HepG2 (cell line): ENCODE data around the gene TLK1. TPM values are rescaled to one million over a fixed set of nuclear protein-coding genes. Genes with fewer than 3 reads are reported as not detected.

Experiments used
- ATAC-seq: fragments of 200-7000 bp; cut with Tn5 transposase; 3 replicates; pipeline ENCODE4 v1.9.1; 2020; ENCODE audit warnings: mild to moderate bottlenecking, moderate library complexity
- BruUV-seq: library from RNA; stranded (reverse); fragments of 400-500 nt; replicated peaks from 2 replicates; lab custom pipeline; 2021; lab: Mats Ljungman, UMichigan
- CTCF ChIA-PET: fragments of 300-600 bp; formaldehyde crosslinking; extraction: SDS; loops from one replicate; lab custom pipeline; 2021; ENCODE audit warnings: low total read pairs, inconsistent platforms, low intra/inter-chr PET ratio; lab: Yijun Ruan, JAX
- POLR2A ChIA-PET: fragments of 350-600 bp; sonication (Branson Sonifier 250); formaldehyde crosslinking; loops from one replicate; lab custom pipeline; 2020; ENCODE audit warnings: antibody characterized with exemption, inconsistent platforms; lab: Yijun Ruan, JAX
- DNase-seq: peaks from one replicate; pipeline ENCODE4 v3.0.0-alpha.2; 2015; ENCODE audit warnings: low spot score
- FAIRE-seq: peaks from 3 replicates; lab custom pipeline; 2011; peaks lifted over from hg19 to GRCh38; lab: Jason Lieb, UNC
- H2AFZ ChIP-seq: one replicate; pipeline ENCODE4 v1.6.1; 2011; ENCODE audit warnings: low read length, inconsistent platforms
- H3K27ac ChIP-seq: fragments of 300-600 bp; 3 replicates; pipeline ENCODE4 v1.8.0; 2011; ENCODE audit warnings: mixed run types, mild to moderate bottlenecking, mixed read lengths, low read length, inconsistent platforms; ENCODE audit not compliant: insufficient read depth; ENCODE audit errors: extremely low read length
- H3K27me3 ChIP-seq, 2 experiments: fragments of 200-600 bp in 1 of 2; 2 replicates in 1 of 2; 3 replicates in 1 of 2; pipeline versions ENCODE4 v1.6.0 to v1.8.0; 2011; ENCODE audit warnings: low read length in 2 of 2, mild to moderate bottlenecking in 2 of 2, moderate library complexity in 2 of 2, inconsistent platforms in 1 of 2; ENCODE audit not compliant: insufficient read depth in 2 of 2, control insufficient read depth in 1 of 2
- H3K36me3 ChIP-seq, 2 experiments: fragments of 200-600 bp in 1 of 2; replicated peaks in 1 of 2; 2 replicates in 1 of 2; 3 replicates in 1 of 2; pipeline versions ENCODE4 v1.5.1 to v1.8.0; 2011; ENCODE audit warnings: low read length in 2 of 2, inconsistent platforms in 1 of 2; ENCODE audit not compliant: insufficient read depth in 2 of 2, control insufficient read depth in 1 of 2
- H3K4me1 ChIP-seq: 2 replicates; pipeline ENCODE4 v1.5.1; 2012; ENCODE audit warnings: low read length, inconsistent platforms; ENCODE audit not compliant: insufficient read depth
- H3K4me2 ChIP-seq: 2 replicates; pipeline ENCODE4 v1.6.0; 2011; ENCODE audit warnings: low read depth, low read length, inconsistent platforms
- H3K4me3 ChIP-seq, 3 experiments: fragments of 200-600 bp in 1 of 3; sonication (generic), shearing (Covaris generic) in 1 of 3; replicated peaks in 1 of 3; 2 replicates each; pipeline ENCODE4 v1.5.1; 2011 to 2016; ENCODE audit warnings: low read length in 3 of 3, inconsistent platforms in 2 of 3, low read depth in 2 of 3, mild to moderate bottlenecking in 2 of 3, control low read depth in 1 of 3, mixed read lengths in 1 of 3; ENCODE audit not compliant: insufficient read depth in 1 of 3
- H3K79me2 ChIP-seq: one replicate; pipeline ENCODE4 v1.6.1; 2011; ENCODE audit warnings: low read length, inconsistent platforms; ENCODE audit not compliant: insufficient read depth
- H3K9ac ChIP-seq: 2 replicates; pipeline ENCODE4 v1.6.0; 2011; ENCODE audit warnings: mild to moderate bottlenecking, low read depth, low read length, inconsistent platforms; ENCODE audit not compliant: insufficient read depth
- H3K9me3 ChIP-seq: 2 replicates; pipeline ENCODE4 v1.5.1; 2012; ENCODE audit warnings: mild to moderate bottlenecking, low read length
- H4K20me1 ChIP-seq: 2 replicates; pipeline ENCODE4 v1.6.0; 2011; ENCODE audit warnings: inconsistent platforms, mild to moderate bottlenecking, low read length, moderate library complexity; ENCODE audit not compliant: insufficient read depth
- FOXM1 ChIP-seq: sonication (generic); formaldehyde crosslinking; IDR thresholded peaks from 2 replicates; pipeline ENCODE4 v1.5.0; 2020; ENCODE audit warnings: missing genetic modification reagents
- LCORL ChIP-seq, 2 experiments: fragments of 450-650 bp in 1 of 2; sonication (generic) in 1 of 2; formaldehyde crosslinking in 1 of 2; IDR thresholded peaks; 2 replicates each; pipeline versions ENCODE4 v1.5.0 to v1.6.1; 2017 to 2020; ENCODE audit warnings: antibody characterized with exemption in 1 of 2, missing genetic modification reagents in 1 of 2
- ONECUT2 ChIP-seq: sonication (generic); formaldehyde crosslinking; IDR thresholded peaks from 2 replicates; pipeline ENCODE4 v1.4.0; 2020; ENCODE audit warnings: missing genetic modification reagents
- PHF20 ChIP-seq: sonication (generic); formaldehyde crosslinking; IDR thresholded peaks from 2 replicates; pipeline ENCODE4 v1.5.0; 2020; ENCODE audit warnings: mild to moderate bottlenecking, missing genetic modification reagents
- SIN3A ChIP-seq: IDR thresholded peaks from 2 replicates; pipeline ENCODE4 v1.6.1; 2011; ENCODE audit warnings: low read depth, mild to moderate bottlenecking, control low read depth, low read length, borderline replicate concordance
- SOX13 ChIP-seq, 3 experiments: fragments of 450-650 bp in 1 of 3; sonication (generic) in 1 of 3; formaldehyde crosslinking in 1 of 3; IDR thresholded peaks in 2 of 3; conservative IDR thresholded peaks in 1 of 3; 2 replicates each; pipeline versions ENCODE4 v1.5.0 to v1.6.1; 2016 to 2020; ENCODE audit warnings: antibody characterized with exemption in 1 of 3, mild to moderate bottlenecking in 1 of 3, missing compliant biosample characterization in 1 of 3, missing genetic modification reagents in 1 of 3, moderate library complexity in 1 of 3
- ZNF160 ChIP-seq: sonication (generic); formaldehyde crosslinking; IDR thresholded peaks from 2 replicates; pipeline ENCODE4 v1.8.0; 2022; ENCODE audit warnings: mild to moderate bottlenecking, inconsistent platforms, missing genetic modification reagents
- ZNF292 ChIP-seq: sonication (generic); formaldehyde crosslinking; IDR thresholded peaks from 2 replicates; pipeline ENCODE4 v1.8.1; 2022; ENCODE audit warnings: mild to moderate bottlenecking, low read depth, missing genetic modification reagents, borderline replicate concordance
- ZNF326 ChIP-seq: sonication (generic); formaldehyde crosslinking; IDR thresholded peaks from 2 replicates; pipeline ENCODE4 v1.4.0; 2020; ENCODE audit warnings: missing genetic modification reagents, borderline replicate concordance
- ZNF562 ChIP-seq: sonication (generic); formaldehyde crosslinking; IDR thresholded peaks from 2 replicates; pipeline ENCODE4 v1.8.0; 2022; ENCODE audit warnings: missing genetic modification reagents, borderline replicate concordance
- ZNF572 ChIP-seq: sonication (generic); formaldehyde crosslinking; IDR thresholded peaks from 2 replicates; pipeline ENCODE4 v1.5.1; 2020; ENCODE audit warnings: mild to moderate bottlenecking, missing genetic modification reagents
- ZSCAN20 ChIP-seq: sonication (generic); formaldehyde crosslinking; IDR thresholded peaks from 2 replicates; pipeline ENCODE4 v1.4.0; 2020; ENCODE audit warnings: missing genetic modification reagents, mild to moderate bottlenecking, borderline replicate concordance
- WGBS: methylation state at CpG from one replicate; pipeline ENCODE4 v1.1.6; 2017; ENCODE audit warnings: low lambda C conversion rate; 5-methylcytosine and 5-hydroxymethylcytosine counted together
- in situ Hi-C: cut with HindIII; loops from 2 replicates; pipeline ENCODE4 v1.10.0; 2017; ENCODE audit warnings: low pct_unique_long_range_greater_than_20kb; ENCODE audit not compliant: extremely low pct_ligation_motif_present
- intact Hi-C: fragments of 100-400 bp; cut with micrococcal nuclease; formaldehyde crosslinking; loops from one replicate; pipeline ENCODE4 v1.10.0; 2022; ENCODE audit not compliant: unreplicated experiment
- polyA plus RNA-seq, 8 experiments: library from polyadenylated mRNA; depleted of rRNA in 3 of 8; stranded (reverse) in 7 of 8; unstranded in 1 of 8; fragments of >200 nt; fragmentation: Illumina TruSeq in 4 of 8; extraction: Trizol in 4 of 8; gene quantifications; 2 replicates each; pipeline versions ENCODE4 v1.2.1 to v1.2.3, GENCODE V29; 2011 to 2016; ENCODE audit warnings: low read depth in 4 of 8, missing spikeins in 1 of 8, mixed read lengths in 1 of 8; ENCODE audit not compliant: insufficient read depth in 1 of 8
- total RNA-seq, 5 experiments: library from RNA; depleted of rRNA; stranded (reverse); fragments of >200 nt; fragmentation: Illumina TruSeq; extraction: Trizol; gene quantifications; 2 replicates each; pipeline ENCODE4 v1.2.3, GENCODE V29; 2016; ENCODE audit warnings: low read depth in 1 of 5
- TF ChIP-seq, protein P1 (sequence below): IDR thresholded peaks from 2 replicates; pipeline ENCODE4 v1.6.1; 2016; ENCODE audit warnings: low read depth, borderline replicate concordance
- TF ChIP-seq, protein P2 (sequence below): sonication (generic); formaldehyde crosslinking; conservative IDR thresholded peaks from 2 replicates; pipeline ENCODE4 v1.4.0; 2020; ENCODE audit warnings: mild to moderate bottlenecking, missing genetic modification reagents, moderate library complexity

TLK1 gene
- total and polyA plus RNA-seq, 2 of the 13 experiments (the other 11 are each of a cell fraction or from before 2014, with no cell fraction given), result 16.8 to 28.7 TPM

DNA sequence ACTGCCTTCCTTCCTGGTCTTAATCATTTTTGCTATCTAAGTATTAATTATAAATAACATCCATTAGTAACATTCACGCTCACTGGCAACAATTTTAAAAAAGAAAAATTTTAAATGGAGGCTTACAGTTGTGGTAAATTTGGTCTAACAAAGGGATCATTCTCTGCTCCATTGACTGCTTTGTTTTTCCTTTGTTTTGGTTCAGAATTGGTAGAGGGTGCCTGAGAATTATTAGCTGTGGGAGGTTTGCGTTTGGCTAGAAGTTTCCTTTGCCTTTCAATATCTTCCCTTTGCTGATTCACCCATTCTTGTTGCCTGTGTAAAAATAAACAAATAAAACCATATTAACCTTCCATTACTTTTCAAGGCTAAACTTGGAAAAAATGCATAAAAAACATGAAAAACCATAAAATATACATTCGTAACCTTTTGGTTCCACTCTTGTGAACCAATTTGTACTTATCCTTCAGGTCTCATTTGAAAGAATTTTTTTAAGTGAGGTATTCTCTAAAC, 114.6 kb downstream of the TLK1 start:
- Histone ChIP-seq H4K20me1 (no peaks in the 10 kb centered on the region), H3K4me2 (no peak overlapping the region), H2AFZ (no peak overlapping the region), H3K9ac (no peak overlapping the region), H3K9me3 (no peaks in the 10 kb centered on the region), H3K79me2 (no peaks in the 10 kb centered on the region), H3K4me3 (no peak overlapping the region), H3K36me3 (peaks cover 21 to 92% of the 10 kb centered on the region in 2 experiments), H3K27ac (no peak overlapping the region), H3K27me3 (no peaks in the 10 kb centered on the region)
- ChIA-PET POLR2A (no interaction called here), CTCF (no interaction called here)
- in situ Hi-C loops (no loop called here), intact Hi-C loops (no loop called here)
- ATAC-seq (no peak), DNase-seq (no peak), FAIRE-seq (no peak)
- no TSS peak for BruUV-seq
- 91% methylated on average over 3 of the region's 3 CpGs for WGBS
- TF ChIP-seq ZNF562 (CRISPR knock-in tag) (no peak), ZSCAN20 (CRISPR knock-in tag) (no peak), SOX13 (IDR thresholded peaks at IDR 0.05) (no peak), SOX13 (CRISPR knock-in tag; conservative IDR thresholded peaks at IDR 0.05 in 1 of 2, IDR thresholded peaks at IDR 0.05 in 1 of 2) (no peak), ZNF572 (no peak), PHF20 (CRISPR knock-in tag) (no peak), ZNF292 (CRISPR knock-in tag) (no peak), LCORL (IDR thresholded peaks at IDR 0.05) (no peak), LCORL (CRISPR knock-in tag; IDR thresholded peaks at IDR 0.05) (no peak), SIN3A (no peak), ZNF160 (CRISPR knock-in tag) (no peak), ONECUT2 (CRISPR knock-in tag) (no peak), ZNF326 (CRISPR knock-in tag) (no peak), FOXM1 (no peak)
- TF ChIP-seq, protein P1, sequence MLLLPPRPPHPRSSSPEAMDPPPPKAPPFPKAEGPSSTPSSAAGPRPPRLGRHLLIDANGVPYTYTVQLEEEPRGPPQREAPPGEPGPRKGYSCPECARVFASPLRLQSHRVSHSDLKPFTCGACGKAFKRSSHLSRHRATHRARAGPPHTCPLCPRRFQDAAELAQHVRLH (CRISPR knock-in tag), result no peak
- TF ChIP-seq, protein P2, sequence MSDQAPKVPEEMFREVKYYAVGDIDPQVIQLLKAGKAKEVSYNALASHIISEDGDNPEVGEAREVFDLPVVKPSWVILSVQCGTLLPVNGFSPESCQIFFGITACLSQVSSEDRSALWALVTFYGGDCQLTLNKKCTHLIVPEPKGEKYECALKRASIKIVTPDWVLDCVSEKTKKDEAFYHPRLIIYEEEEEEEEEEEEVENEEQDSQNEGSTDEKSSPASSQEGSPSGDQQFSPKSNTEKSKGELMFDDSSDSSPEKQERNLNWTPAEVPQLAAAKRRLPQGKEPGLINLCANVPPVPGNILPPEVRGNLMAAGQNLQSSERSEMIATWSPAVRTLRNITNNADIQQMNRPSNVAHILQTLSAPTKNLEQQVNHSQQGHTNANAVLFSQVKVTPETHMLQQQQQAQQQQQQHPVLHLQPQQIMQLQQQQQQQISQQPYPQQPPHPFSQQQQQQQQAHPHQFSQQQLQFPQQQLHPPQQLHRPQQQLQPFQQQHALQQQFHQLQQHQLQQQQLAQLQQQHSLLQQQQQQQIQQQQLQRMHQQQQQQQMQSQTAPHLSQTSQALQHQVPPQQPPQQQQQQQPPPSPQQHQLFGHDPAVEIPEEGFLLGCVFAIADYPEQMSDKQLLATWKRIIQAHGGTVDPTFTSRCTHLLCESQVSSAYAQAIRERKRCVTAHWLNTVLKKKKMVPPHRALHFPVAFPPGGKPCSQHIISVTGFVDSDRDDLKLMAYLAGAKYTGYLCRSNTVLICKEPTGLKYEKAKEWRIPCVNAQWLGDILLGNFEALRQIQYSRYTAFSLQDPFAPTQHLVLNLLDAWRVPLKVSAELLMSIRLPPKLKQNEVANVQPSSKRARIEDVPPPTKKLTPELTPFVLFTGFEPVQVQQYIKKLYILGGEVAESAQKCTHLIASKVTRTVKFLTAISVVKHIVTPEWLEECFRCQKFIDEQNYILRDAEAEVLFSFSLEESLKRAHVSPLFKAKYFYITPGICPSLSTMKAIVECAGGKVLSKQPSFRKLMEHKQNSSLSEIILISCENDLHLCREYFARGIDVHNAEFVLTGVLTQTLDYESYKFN, result no peak
- TF ChIP-seq, all 625 proteins: peak for 0
- H3K4me1 ChIP-seq, result no peaks in the 10 kb centered on the region
